Transverse colon (tissue), 4 donors: ENCODE results near the gene SRGAP1.

Experiments used
- CTCF ChIP-seq, 5 experiments: fragments of 200-600 bp in 3 of 5; fragments of 450-650 bp in 2 of 5; sonication (generic) in 3 of 5; IDR thresholded peaks; 1 replicate in 2 of 5; 2 replicates in 3 of 5; pipeline ENCODE4 v1.5.1; 2016 to 2017; ENCODE audit warnings: antibody characterized with exemption in 5 of 5, inconsistent platforms in 3 of 5, mild to moderate bottlenecking in 2 of 5, moderate library complexity in 1 of 5
- EP300 ChIP-seq: sonication (generic); formaldehyde crosslinking; IDR thresholded peaks from one replicate; pipeline ENCODE4 v1.6.1; 2017; ENCODE audit warnings: antibody characterized with exemption, low read depth
- POLR2A ChIP-seq: fragments of 450-650 bp; IDR thresholded peaks from one replicate; pipeline ENCODE4 v1.6.1; 2016; ENCODE audit warnings: antibody characterized with exemption, mild to moderate bottlenecking, moderate library complexity
- POLR2AphosphoS5 ChIP-seq, 3 donors: sonication (generic); formaldehyde crosslinking; IDR thresholded peaks; one replicate each; pipeline ENCODE4 v1.6.1; 2016; ENCODE audit warnings: antibody characterized with exemption in 3 of 3

- TF ChIP-seq CTCF (IDR thresholded peaks at IDR 0.05): no peak
- no peak for TF ChIP-seq POLR2AphosphoS5 (IDR thresholded peaks at IDR 0.05)
- TF ChIP-seq POLR2A: no peak
- TF ChIP-seq EP300: no peak
Measured at GRCh38 chr12:64105026-64105425, 260.5 kb downstream of the SRGAP1 start.
